ENCODE results near the gene PCP2. TPM values are rescaled to one million over a fixed set of nuclear protein-coding genes. Genes with fewer than 3 reads are reported as not detected.

The PCP2 gene
- total RNA-seq, 4 donors from 2014 or later, result 1.6 to 9.9 (median 1.6) TPM

- Histone ChIP-seq H3K27me3 (peaks cover 18% of the 10 kb centered on the region), H3K9me3 (no peaks in the 10 kb centered on the region), H3K4me3 (no peak overlapping the region), H3K36me3 (peaks cover 11% of the 10 kb centered on the region), H3K4me1 (peaks cover 29% of the 10 kb centered on the region), H3K27ac (no peak overlapping the region)
- no peak for DNase-seq (ENCODE audit: low spot score in 2 of 2)
- TF ChIP-seq POLR2AphosphoS5 (IDR thresholded peaks at IDR 0.05) (no peak), EP300 (IDR thresholded peaks at IDR 0.05) (no peak), CTCF (IDR thresholded peaks at IDR 0.05) (no peak)
- WGBS, result 56% methylated on average over 6 of the region's 6 CpGs
These were observed 2.2 kb upstream of the PCP2 start for GRCh38 chr19:7635670-7636069.

DNA sequence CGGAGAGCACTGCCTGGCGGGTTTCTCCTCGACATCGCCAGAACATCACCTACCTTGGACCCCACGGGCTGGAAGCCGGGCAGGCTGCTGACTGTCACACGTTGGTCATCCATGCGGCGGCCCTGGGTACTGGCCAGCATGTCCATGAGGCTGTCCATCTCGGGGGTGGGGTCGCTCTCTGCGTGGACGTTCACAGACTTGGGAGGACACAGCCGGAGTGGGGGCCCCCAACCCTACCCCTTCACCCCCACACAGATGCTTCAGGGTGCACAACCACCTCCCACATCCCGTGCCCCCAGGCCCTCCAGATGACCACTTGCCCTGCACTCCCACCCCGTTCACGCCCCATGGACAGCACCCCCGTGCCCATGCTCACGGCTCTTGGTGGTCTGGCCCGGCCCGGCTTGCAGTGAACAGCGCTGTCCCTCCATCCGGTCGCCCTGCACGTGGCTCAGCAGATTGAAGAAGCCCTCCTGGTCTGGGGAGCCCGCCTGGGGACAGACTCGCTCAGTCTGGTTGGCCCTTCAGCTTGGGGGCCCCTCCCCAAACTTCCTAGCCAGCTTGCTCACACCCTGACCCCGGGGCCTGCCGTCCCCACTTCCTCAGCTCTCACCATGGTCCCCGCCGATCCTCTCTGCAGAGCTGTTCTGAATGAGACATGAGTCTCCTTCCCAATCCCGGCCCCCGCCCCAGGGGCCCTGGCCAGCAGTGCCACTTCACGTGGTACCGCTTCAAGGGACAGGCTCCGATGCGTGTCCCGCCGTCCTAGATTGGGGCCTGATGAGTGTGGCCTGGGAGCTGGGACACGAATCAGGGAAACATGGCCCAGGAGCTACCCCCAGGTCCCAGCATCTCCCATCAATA lies 947 bp downstream of the PCP2 start:
- Histone ChIP-seq H3K27me3 (peaks cover 13% of the 10 kb centered on the region), H3K36me3 (peaks cover 11% of the 10 kb centered on the region), H3K9me3 (no peaks in the 10 kb centered on the region), H3K4me3 (no peak overlapping the region), H3K4me1 (peaks cover 45% of the 10 kb centered on the region), H3K27ac (no peak overlapping the region)
- 88% methylated on average over 19 of the region's 40 CpGs for WGBS
- no peak for DNase-seq (ENCODE audit: low spot score in 2 of 2)
- TF ChIP-seq CTCF (IDR thresholded peaks at IDR 0.05) (no peak), EP300 (IDR thresholded peaks at IDR 0.05) (no peak), POLR2AphosphoS5 (IDR thresholded peaks at IDR 0.05) (no peak), POLR2A (IDR thresholded peaks at IDR 0.05) (no peak)

DNA sequence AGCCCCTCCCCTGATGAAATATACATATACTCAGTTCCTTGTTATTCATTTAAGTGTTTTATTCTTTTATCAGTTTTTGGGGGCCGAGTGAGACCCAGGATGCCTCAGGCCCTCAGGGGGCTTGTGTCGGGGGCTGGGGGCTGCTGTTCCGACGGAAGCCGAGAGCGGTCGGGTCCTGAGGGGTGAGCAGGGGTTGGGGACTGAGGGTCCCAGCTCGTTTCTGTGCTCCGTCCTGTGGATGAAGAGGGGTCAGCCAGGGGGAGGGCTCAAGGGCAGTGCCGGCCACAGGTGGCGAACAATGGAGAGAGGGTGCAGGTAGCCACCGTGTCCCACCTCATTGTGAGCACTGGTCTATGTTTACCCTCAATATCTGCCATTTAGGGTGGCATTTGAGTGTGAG lies 1.9 kb downstream of the PCP2 start:
- WGBS, result 88% methylated on average over 12 of the region's 12 CpGs
- no peak for TF ChIP-seq EP300 (IDR thresholded peaks at IDR 0.05)
- TF ChIP-seq CTCF (IDR thresholded peaks at IDR 0.05), result no peak
- TF ChIP-seq POLR2A (IDR thresholded peaks at IDR 0.05), result no peak
- TF ChIP-seq POLR2AphosphoS5 (IDR thresholded peaks at IDR 0.05), result no peak
- Histone ChIP-seq H3K27me3 (peaks cover 5% of the 10 kb centered on the region), H3K9me3 (no peaks in the 10 kb centered on the region), H3K4me3 (no peak overlapping the region), H3K36me3 (peaks cover 15% of the 10 kb centered on the region), H3K4me1 (peaks cover 42% of the 10 kb centered on the region), H3K27ac (no peak overlapping the region)
- no peak for DNase-seq (ENCODE audit: low spot score in 2 of 2)

DNA sequence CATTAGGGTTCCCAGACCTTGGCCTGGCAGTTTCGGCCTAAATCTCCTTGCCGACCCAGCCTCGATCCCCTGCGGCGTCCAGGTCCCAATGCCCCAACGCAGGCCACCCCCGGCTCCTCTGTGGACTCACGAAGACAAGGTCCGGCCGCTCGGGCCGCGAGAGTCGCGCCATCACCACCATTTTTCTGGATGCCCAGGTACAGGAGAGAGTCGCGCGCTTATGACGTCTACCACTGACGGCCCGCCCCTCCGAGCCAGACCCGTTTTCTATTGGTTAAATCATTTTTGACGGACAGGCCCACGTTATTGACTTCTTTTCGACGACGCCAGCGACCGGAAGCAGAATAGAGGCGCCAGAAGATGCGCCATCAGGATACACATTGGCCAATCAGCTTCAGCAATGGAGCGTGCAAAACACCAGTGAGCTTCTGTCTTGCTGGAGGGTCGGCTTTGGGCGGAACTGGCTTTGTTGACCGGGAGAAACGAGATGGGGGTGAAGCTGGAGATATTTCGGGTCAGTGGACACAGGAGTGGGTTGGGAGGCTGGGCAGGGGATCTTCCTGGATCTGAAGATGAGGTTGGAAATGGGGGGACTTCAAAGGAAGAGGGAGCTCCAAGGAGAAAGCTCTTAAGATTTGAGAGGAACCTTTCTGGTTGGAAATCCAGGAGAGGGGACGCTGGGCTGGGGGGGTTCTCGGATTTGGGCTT lies 4.0 kb downstream of the PCP2 start, which contains the start of the genes PET100 and XAB2:
TSS of gene PET100 (plus strand) at position 447 of the 708 bp plus-strand sequence. CDS start at position 488, 41 bp downstream.
TSS of gene XAB2 (minus strand) at position 199 of the 708 bp plus-strand sequence. CDS start at position 181, 18 bp downstream.
- WGBS, result under 1% methylated on average over 32 of the region's 40 CpGs
- H3K36me3 ChIP-seq, result peaks cover 30% of the 10 kb centered on the region
- TF ChIP-seq POLR2AphosphoS5 (IDR thresholded peaks at IDR 0.05) (peak; percentile 29 to 82 (median 33)), POLR2A (IDR thresholded peaks at IDR 0.05) (peak in 1 of 2 donors; percentile 49), EP300 (IDR thresholded peaks at IDR 0.05) (no peak), CTCF (IDR thresholded peaks at IDR 0.05) (no peak)

More for the DNA sequence above, 4.0 kb downstream of the PCP2 start, which contains the start of the genes PET100 and XAB2:
- Histone ChIP-seq H3K27ac (peak within 1 kb of the TSS; percentile 82), H3K4me1 (peaks cover 34% of the 10 kb centered on the region), H3K27me3 (no peaks in the 10 kb centered on the region), H3K4me3 (peak within 1 kb of the TSS; percentile 87), H3K9me3 (no peaks in the 10 kb centered on the region)
- DNase-seq (ENCODE audit: low spot score in 2 of 2), result peak; percentile 98 to 99

Data from suprapubic skin (tissue), 4 donors.